Adrenal gland (tissue), 5 donors: ENCODE measurements around the gene STXBP3.

Experiments used
- CTCF ChIP-seq, 6 experiments: fragments of 450-650 bp in 4 of 6; fragments of 200-600 bp in 2 of 6; sonication (generic) in 1 of 6; IDR thresholded peaks; 1 replicate in 5 of 6; 2 replicates in 1 of 6; pipeline versions ENCODE4 v1.5.1 to v1.8.0; 2016 to 2021; ENCODE audit warnings: antibody characterized with exemption in 6 of 6, mild to moderate bottlenecking in 2 of 6, moderate library complexity in 1 of 6
- POLR2A ChIP-seq, 2 donors: fragments of 450-650 bp; IDR thresholded peaks; one replicate each; pipeline ENCODE4 v1.6.1; 2017; ENCODE audit warnings: antibody characterized with exemption in 2 of 2, mild to moderate bottlenecking in 2 of 2, moderate library complexity in 1 of 2
- donor health status: DM: no; HTN: no; CAD: no.

- TF ChIP-seq CTCF (IDR thresholded peaks at IDR 0.05) (no peak), POLR2A (IDR thresholded peaks at IDR 0.05) (no peak)
Measured at GRCh38 chr1:108792420-108792819, 45.9 kb downstream of the STXBP3 start.
